Measurements from ENCODE around the gene LYSMD4. TPM values are rescaled to one million over a fixed set of nuclear protein-coding genes. Genes with fewer than 3 reads are reported as not detected.

Gene LYSMD4
- total and polyA plus RNA-seq, 2 of the 13 experiments (the other 11 are each of a cell fraction or from before 2014, with no cell fraction given): 7.4 to 8.5 TPM

DNA sequence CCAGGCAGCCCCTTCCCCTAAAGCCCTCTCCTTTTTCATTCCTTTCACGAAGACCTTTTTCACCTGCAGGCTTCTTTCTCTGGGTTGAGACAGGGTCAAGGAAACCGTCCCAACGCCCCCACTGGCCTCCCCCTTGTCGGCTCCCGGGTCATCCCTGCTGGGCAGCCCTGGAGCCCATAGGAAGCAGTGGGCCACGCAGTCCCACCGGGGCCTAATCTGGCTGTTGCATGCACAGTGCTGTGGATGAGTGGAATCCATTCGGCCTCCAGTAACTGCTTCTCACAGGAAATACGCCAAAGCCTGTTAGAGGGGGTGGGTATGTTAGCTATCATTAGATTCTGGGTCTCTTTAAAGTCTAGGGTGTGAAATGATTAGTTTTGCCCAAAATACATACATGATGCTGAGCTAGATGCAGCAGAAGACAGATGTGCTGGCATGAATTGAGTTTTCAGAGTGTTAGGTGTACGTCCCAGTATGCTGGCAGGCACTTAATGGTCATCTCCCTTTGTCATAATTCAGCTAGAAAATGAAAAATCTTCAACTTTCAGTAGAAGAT lies 16.6 kb downstream of the LYSMD4 start (continued):
- TF ChIP-seq ZNF737 (CRISPR knock-in tag; IDR thresholded peaks at IDR 0.05; ENCODE audit: borderline replicate concordance) (no peak), FOXK2 (IDR thresholded peaks at IDR 0.05) (no peak), KMT2A (CRISPR knock-in tag; IDR thresholded peaks at IDR 0.05) (no peak)

DNA sequence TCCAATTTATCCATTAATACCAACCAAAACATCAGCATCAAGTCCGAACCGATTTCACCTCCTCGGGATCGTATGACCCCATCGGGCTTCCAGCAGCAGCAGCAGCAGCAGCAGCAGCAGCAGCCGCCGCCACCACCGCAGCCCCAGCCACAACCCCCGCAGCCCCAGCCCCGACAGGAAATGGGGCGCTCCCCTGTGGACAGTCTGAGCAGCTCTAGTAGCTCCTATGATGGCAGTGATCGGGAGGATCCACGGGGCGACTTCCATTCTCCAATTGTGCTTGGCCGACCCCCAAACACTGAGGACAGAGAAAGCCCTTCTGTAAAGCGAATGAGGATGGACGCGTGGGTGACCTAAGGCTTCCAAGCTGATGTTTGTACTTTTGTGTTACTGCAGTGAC lies 20.8 kb downstream of the LYSMD4 start:
- ATAC-seq (no peak), DNase-seq (ENCODE audit: low spot score) (no peak), FAIRE-seq (no peak)
- BruUV-seq (replicated peaks): no TSS peak
- WGBS (ENCODE audit: low lambda C conversion rate): 98% methylated on average over 17 of the region's 18 CpGs
- in situ Hi-C loops (cut with HindIII; ENCODE audit: extremely low pct_ligation_motif_present, low pct_unique_long_range_greater_than_20kb): loop anchor here (25.0 kb wide), 1 partner anchor 300 kb away; no protein-coding TSS in a partner anchor
- no peak for TF ChIP-seq RXRB (CRISPR knock-in tag; IDR thresholded peaks at IDR 0.05; ENCODE audit: borderline replicate concordance)
- no peak for TF ChIP-seq ZNF234 (CRISPR knock-in tag; conservative IDR thresholded peaks at IDR 0.05)
- no peak for TF ChIP-seq ZFP36L2 (CRISPR knock-in tag; IDR thresholded peaks at IDR 0.05)
- no peak for TF ChIP-seq ZNF530 (CRISPR knock-in tag; IDR thresholded peaks at IDR 0.05; ENCODE audit: low read depth)
- no peak for TF ChIP-seq GATA4 (IDR thresholded peaks at IDR 0.05; ENCODE audit: borderline replicate concordance, low read depth)
- no peak for TF ChIP-seq ZNF761 (CRISPR knock-in tag; conservative IDR thresholded peaks at IDR 0.05)
- TF ChIP-seq SMC3 (IDR thresholded peaks at IDR 0.05; ENCODE audit: low read length): no peak
- TF ChIP-seq, protein P1, sequence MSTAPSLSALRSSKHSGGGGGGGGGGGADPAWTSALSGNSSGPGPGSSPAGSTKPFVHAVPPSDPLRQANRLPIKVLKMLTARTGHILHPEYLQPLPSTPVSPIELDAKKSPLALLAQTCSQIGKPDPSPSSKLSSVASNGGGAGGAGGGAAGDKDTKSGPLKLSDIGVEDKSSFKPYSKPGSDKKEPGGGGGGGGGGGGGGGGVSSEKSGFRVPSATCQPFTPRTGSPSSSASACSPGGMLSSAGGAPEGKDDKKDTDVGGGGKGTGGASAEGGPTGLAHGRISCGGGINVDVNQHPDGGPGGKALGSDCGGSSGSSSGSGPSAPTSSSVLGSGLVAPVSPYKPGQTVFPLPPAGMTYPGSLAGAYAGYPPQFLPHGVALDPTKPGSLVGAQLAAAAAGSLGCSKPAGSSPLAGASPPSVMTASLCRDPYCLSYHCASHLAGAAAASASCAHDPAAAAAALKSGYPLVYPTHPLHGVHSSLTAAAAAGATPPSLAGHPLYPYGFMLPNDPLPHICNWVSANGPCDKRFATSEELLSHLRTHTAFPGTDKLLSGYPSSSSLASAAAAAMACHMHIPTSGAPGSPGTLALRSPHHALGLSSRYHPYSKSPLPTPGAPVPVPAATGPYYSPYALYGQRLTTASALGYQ (CRISPR knock-in tag; IDR thresholded peaks at IDR 0.05): no peak
- POLR2A ChIA-PET: no interaction called here
- CTCF ChIA-PET (ENCODE audit: low intra/inter-chr PET ratio, low total read pairs): no interaction called here
- no peak overlapping the region for H3K4me3 ChIP-seq (replicated peaks in 1 of 3; ENCODE audit: insufficient read depth in 1 of 3, low read depth in 2 of 3, low read length in 3 of 3)
- no peaks in the 10 kb centered on the region for H3K79me2 ChIP-seq (ENCODE audit: insufficient read depth, low read length)
- H3K27me3 ChIP-seq (ENCODE audit: control insufficient read depth in 1 of 2, insufficient read depth in 2 of 2, low read length in 2 of 2): no peaks in the 10 kb centered on the region
- no peaks in the 10 kb centered on the region for H4K20me1 ChIP-seq (ENCODE audit: insufficient read depth, low read length)
- H3K36me3 ChIP-seq (replicated peaks in 1 of 2; ENCODE audit: control insufficient read depth in 1 of 2, insufficient read depth in 2 of 2, low read length in 2 of 2): peaks cover 11 to 30% of the 10 kb centered on the region in 2 experiments
- intact Hi-C loops (cut with micrococcal nuclease; ENCODE audit: unreplicated experiment): no loop called here
- no peak overlapping the region for H3K4me2 ChIP-seq (ENCODE audit: low read depth, low read length)
- H3K27ac ChIP-seq (ENCODE audit: extremely low read length, insufficient read depth, low read length): no peak overlapping the region
- no peaks in the 10 kb centered on the region for H3K9me3 ChIP-seq (ENCODE audit: low read length)
- no peak overlapping the region for H3K9ac ChIP-seq (ENCODE audit: insufficient read depth, low read depth, low read length)
- no peaks in the 10 kb centered on the region for H3K4me1 ChIP-seq (ENCODE audit: insufficient read depth, low read length)
- H2AFZ ChIP-seq (ENCODE audit: low read length): no peak overlapping the region

Data from HepG2 (cell line).